Glutamatergic neuron (in vitro differentiated cells): ENCODE results near the gene CNR1. TPM values are rescaled to one million over a fixed set of nuclear protein-coding genes. Genes with fewer than 3 reads are reported as not detected.

ENCODE experiments used
- DNase-seq: peaks from one replicate; pipeline ENCODE4 v3.0.0; 2022
- H3K27ac Mint-ChIP-seq: one replicate; pipeline ENCODE4 v1.8.0; 2020; ENCODE audit warnings: mild to moderate bottlenecking, mixed read lengths, inconsistent platforms; ENCODE audit not compliant: unreplicated experiment
- H3K27me3 Mint-ChIP-seq: one replicate; pipeline ENCODE4 v1.8.0; 2020; ENCODE audit warnings: mild to moderate bottlenecking, moderate library complexity, mixed read lengths, inconsistent platforms; ENCODE audit not compliant: unreplicated experiment
- H3K36me3 Mint-ChIP-seq: one replicate; pipeline ENCODE4 v1.8.0; 2020; ENCODE audit warnings: mild to moderate bottlenecking, mixed read lengths, inconsistent platforms; ENCODE audit not compliant: unreplicated experiment
- H3K4me1 Mint-ChIP-seq: one replicate; pipeline ENCODE4 v1.8.0; 2020; ENCODE audit warnings: mild to moderate bottlenecking, low read depth, mixed read lengths, inconsistent platforms; ENCODE audit not compliant: unreplicated experiment
- H3K4me3 Mint-ChIP-seq: one replicate; pipeline ENCODE4 v1.8.0; 2020; ENCODE audit warnings: mild to moderate bottlenecking, mixed read lengths, inconsistent platforms; ENCODE audit not compliant: unreplicated experiment
- H3K9me3 Mint-ChIP-seq: one replicate; pipeline ENCODE4 v1.8.0; 2020; ENCODE audit warnings: mild to moderate bottlenecking, moderate library complexity, mixed read lengths, inconsistent platforms; ENCODE audit not compliant: unreplicated experiment
- CTCF ChIP-seq: fragments of 200-600 bp; sonication (generic); IDR thresholded peaks from one replicate; pipeline ENCODE4 v1.5.0; 2021; ENCODE audit not compliant: partially characterized antibody, unreplicated experiment
- total RNA-seq: library from RNA; stranded (reverse); fragmentation: NEBNext Ultra II Directional; extraction: Animal tissue kit (Norgen Biotek cat#: 25700); gene quantifications from one replicate; pipeline ENCODE4 v1.2.1, GENCODE V29; 2021; ENCODE audit not compliant: unreplicated experiment

CNR1 gene
- total RNA-seq, 1 donor from 2014 or later = 143 TPM

- no peak overlapping the region for H3K4me3 Mint-ChIP-seq
- H3K4me1 Mint-ChIP-seq = no peaks in the 10 kb centered on the region
- H3K36me3 Mint-ChIP-seq = peaks cover 18% of the 10 kb centered on the region
- DNase-seq = no peak
- H3K9me3 Mint-ChIP-seq = peaks cover 8% of the 10 kb centered on the region
- TF ChIP-seq CTCF = no peak
- no peak overlapping the region for H3K27ac Mint-ChIP-seq
- peaks cover 2% of the 10 kb centered on the region for H3K27me3 Mint-ChIP-seq
These were observed 20.7 kb downstream of the CNR1 start for GRCh38 chr6:88145298-88145963.

DNA sequence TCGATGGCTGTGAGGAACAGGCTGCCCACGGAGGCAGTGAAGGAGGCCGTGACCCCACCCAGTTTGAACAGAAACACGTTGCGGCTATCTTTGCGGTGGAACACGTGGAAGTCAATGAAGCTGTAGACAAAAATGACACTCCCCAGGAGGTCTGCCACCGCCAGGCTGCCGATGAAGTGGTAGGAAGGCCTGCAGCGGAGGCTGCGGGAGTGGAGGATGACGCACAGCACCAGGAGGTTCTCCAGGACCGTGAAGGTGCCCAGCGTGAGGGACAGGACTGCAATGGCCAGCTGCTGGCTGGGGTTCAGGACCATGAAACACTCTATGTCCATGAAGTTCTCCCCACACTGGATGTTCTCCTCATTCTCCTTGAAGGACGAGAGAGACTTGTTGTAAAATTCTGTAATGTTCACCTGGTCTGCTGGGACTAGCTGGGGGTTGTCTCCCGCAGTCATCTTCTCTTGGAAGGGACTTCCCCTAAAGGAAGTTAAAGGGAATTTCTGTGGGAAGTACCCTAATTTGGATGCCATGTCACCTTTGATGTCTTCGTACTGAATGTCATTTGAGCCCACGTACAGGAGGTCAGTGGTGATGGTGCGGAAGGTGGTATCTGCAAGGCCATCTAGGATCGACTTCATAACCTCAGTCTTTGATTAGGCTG lies 21.4 kb downstream of the CNR1 start:
- no peak for TF ChIP-seq CTCF
- Mint-ChIP-seq H3K9me3 (peaks cover 8% of the 10 kb centered on the region), H3K4me1 (no peaks in the 10 kb centered on the region), H3K27ac (no peak overlapping the region), H3K27me3 (peaks cover 2% of the 10 kb centered on the region), H3K4me3 (no peak overlapping the region), H3K36me3 (peaks cover 18% of the 10 kb centered on the region)
- DNase-seq = no peak

- H3K27ac Mint-ChIP-seq = no peak overlapping the region
- H3K36me3 Mint-ChIP-seq = peaks cover 18% of the 10 kb centered on the region
- H3K4me1 Mint-ChIP-seq = no peaks in the 10 kb centered on the region
- H3K9me3 Mint-ChIP-seq = peaks cover 8% of the 10 kb centered on the region
- H3K27me3 Mint-ChIP-seq = peaks cover 2% of the 10 kb centered on the region
- H3K4me3 Mint-ChIP-seq = no peak overlapping the region
- no peak for DNase-seq
- no peak for TF ChIP-seq CTCF
These were observed 22.6 kb downstream of the CNR1 start for GRCh38 chr6:88143421-88144157.

- peaks cover 14% of the 10 kb centered on the region for H3K36me3 Mint-ChIP-seq
- peaks cover 6% of the 10 kb centered on the region for H3K9me3 Mint-ChIP-seq
- H3K27ac Mint-ChIP-seq = no peak overlapping the region
- no peaks in the 10 kb centered on the region for H3K4me1 Mint-ChIP-seq
- no peak for TF ChIP-seq CTCF
- peaks cover 1% of the 10 kb centered on the region for H3K27me3 Mint-ChIP-seq
- H3K4me3 Mint-ChIP-seq = no peak overlapping the region
- no peak for DNase-seq
These were observed 23.9 kb downstream of the CNR1 start for GRCh38 chr6:88142297-88142668.
